Measurements from ENCODE around the gene RHBDD2.
"Not testable (repeated sequence)": the region's sequence is repeated elsewhere in the genome, so short reads cannot be mapped to it uniquely, and the experiment has no call there.

The RHBDD2 gene

GRCh38 chr7:75878769-75879611 lies at the start of gene RHBDD2:
Gene RHBDD2 (plus strand): TSS chr7:75879034. CDS start chr7:75879083, 49 bp downstream.
- in situ Hi-C loops (cut with HindIII; ENCODE audit: low sequenced_read_pairs) = no loop called here

GRCh38 chr7:75829656-75830055 lies 49.2 kb upstream of the RHBDD2 start:
- in situ Hi-C loops (cut with HindIII; ENCODE audit: low sequenced_read_pairs) = not testable (repeated sequence)

- in situ Hi-C loops (cut with HindIII; ENCODE audit: low sequenced_read_pairs) = no loop called here
Measured at GRCh38 chr7:75830978-75831377, 47.9 kb upstream of the RHBDD2 start.

GRCh38 chr7:75833662-75834061 lies 45.2 kb upstream of the RHBDD2 start:
- in situ Hi-C loops (cut with HindIII; ENCODE audit: low sequenced_read_pairs) = not testable (repeated sequence)

GRCh38 chr7:75835688-75836285 lies 43.0 kb upstream of the RHBDD2 start:
- in situ Hi-C loops (cut with HindIII; ENCODE audit: low sequenced_read_pairs) = no loop called here

- in situ Hi-C loops (cut with HindIII; ENCODE audit: low sequenced_read_pairs) = no loop called here
Measured at GRCh38 chr7:75836798-75837197, 42.0 kb upstream of the RHBDD2 start.

- in situ Hi-C loops (cut with HindIII; ENCODE audit: low sequenced_read_pairs) = not testable (repeated sequence)
Measured at GRCh38 chr7:75838281-75838930, 40.4 kb upstream of the RHBDD2 start.

GRCh38 chr7:75840029-75840428 lies 38.8 kb upstream of the RHBDD2 start:
- in situ Hi-C loops (cut with HindIII; ENCODE audit: low sequenced_read_pairs) = loop anchor here (5.0 to 10.0 kb wide), 2 partner anchors 67 to 365 kb away; partner anchors contain the start of gene SRRM3

GRCh38 chr7:75842836-75843446 lies 35.9 kb upstream of the RHBDD2 start:
- in situ Hi-C loops (cut with HindIII; ENCODE audit: low sequenced_read_pairs) = loop anchor here (5.0 to 10.0 kb wide), 2 partner anchors 64 to 362 kb away; partner anchors contain the start of gene SRRM3

GRCh38 chr7:75843613-75844116 lies 35.2 kb upstream of the RHBDD2 start:
- in situ Hi-C loops (cut with HindIII; ENCODE audit: low sequenced_read_pairs) = loop anchor here (5.0 to 10.0 kb wide), 2 partner anchors 64 to 361 kb away; partner anchors contain the start of gene SRRM3

- in situ Hi-C loops (cut with HindIII; ENCODE audit: low sequenced_read_pairs) = loop anchor here (5.0 to 10.0 kb wide), 2 partner anchors 63 to 361 kb away; partner anchors contain the start of gene SRRM3
Measured at GRCh38 chr7:75844158-75844557, 34.7 kb upstream of the RHBDD2 start.

GRCh38 chr7:75845132-75845531 lies 33.7 kb upstream of the RHBDD2 start:
- in situ Hi-C loops (cut with HindIII; ENCODE audit: low sequenced_read_pairs) = loop anchor here (5.0 to 10.0 kb wide), 4 partner anchors 78 to 360 kb away; partner anchors contain the start of gene SRRM3

GRCh38 chr7:75847707-75848106 lies 31.1 kb upstream of the RHBDD2 start:
- in situ Hi-C loops (cut with HindIII; ENCODE audit: low sequenced_read_pairs) = loop anchor here (5.0 to 10.0 kb wide), 4 partner anchors 80 to 357 kb away; partner anchors contain the start of gene SRRM3

GRCh38 chr7:75849573-75849972 lies 29.3 kb upstream of the RHBDD2 start:
- in situ Hi-C loops (cut with HindIII; ENCODE audit: low sequenced_read_pairs) = loop anchor here (5.0 to 10.0 kb wide), 4 partner anchors 82 to 355 kb away; partner anchors contain the start of gene SRRM3

- in situ Hi-C loops (cut with HindIII; ENCODE audit: low sequenced_read_pairs) = no loop called here
Measured at GRCh38 chr7:75850235-75850634, 28.6 kb upstream of the RHBDD2 start.

- in situ Hi-C loops (cut with HindIII; ENCODE audit: low sequenced_read_pairs) = no loop called here
Measured at GRCh38 chr7:75854233-75854632, 24.6 kb upstream of the RHBDD2 start.

GRCh38 chr7:75854813-75855345 lies 24.0 kb upstream of the RHBDD2 start:
- in situ Hi-C loops (cut with HindIII; ENCODE audit: low sequenced_read_pairs) = not testable (repeated sequence)

GRCh38 chr7:75856536-75856935 lies 22.3 kb upstream of the RHBDD2 start:
- in situ Hi-C loops (cut with HindIII; ENCODE audit: low sequenced_read_pairs) = no loop called here

GRCh38 chr7:75858410-75858809 lies 20.4 kb upstream of the RHBDD2 start:
- in situ Hi-C loops (cut with HindIII; ENCODE audit: low sequenced_read_pairs) = no loop called here

- in situ Hi-C loops (cut with HindIII; ENCODE audit: low sequenced_read_pairs) = no loop called here
Measured at GRCh38 chr7:75861636-75862035, 17.2 kb upstream of the RHBDD2 start.

All from endothelial cell of hepatic sinusoid (primary cell).